Measurements from ENCODE around the gene KLF16.

The KLF16 gene

DNA sequence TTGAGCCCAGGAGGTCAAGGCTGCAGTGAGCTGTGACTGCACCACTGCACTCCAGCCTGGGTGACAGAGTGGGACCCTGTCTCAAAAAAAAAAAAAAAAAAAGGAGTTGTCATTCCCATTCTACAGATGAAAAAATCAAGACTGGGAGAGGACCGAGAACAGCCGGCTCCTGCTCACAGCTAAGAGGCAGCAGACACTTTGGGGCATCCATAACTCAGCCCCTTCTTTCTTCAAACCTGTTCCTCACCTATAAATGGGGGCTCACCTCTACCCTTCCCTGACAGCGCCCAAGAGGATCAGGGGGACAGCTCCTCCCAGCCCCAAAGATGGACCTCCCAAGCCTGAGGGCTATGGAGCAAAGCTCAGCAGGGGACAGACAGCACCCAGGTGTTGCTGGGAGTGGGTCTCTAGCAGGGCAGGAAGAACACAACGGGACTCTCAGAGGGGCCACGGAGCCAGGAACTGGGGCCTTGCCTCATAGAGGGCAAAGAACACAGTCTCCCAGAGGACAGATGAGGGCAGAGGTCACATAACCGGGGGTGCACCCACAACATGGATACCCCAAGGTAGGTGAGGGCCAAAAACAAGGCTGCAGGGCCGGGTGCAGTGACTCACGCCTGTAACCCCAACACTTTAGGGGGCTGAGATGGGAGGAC lies 3.4 kb upstream of the KLF16 start:
- DNase-seq = no peak

DNA sequence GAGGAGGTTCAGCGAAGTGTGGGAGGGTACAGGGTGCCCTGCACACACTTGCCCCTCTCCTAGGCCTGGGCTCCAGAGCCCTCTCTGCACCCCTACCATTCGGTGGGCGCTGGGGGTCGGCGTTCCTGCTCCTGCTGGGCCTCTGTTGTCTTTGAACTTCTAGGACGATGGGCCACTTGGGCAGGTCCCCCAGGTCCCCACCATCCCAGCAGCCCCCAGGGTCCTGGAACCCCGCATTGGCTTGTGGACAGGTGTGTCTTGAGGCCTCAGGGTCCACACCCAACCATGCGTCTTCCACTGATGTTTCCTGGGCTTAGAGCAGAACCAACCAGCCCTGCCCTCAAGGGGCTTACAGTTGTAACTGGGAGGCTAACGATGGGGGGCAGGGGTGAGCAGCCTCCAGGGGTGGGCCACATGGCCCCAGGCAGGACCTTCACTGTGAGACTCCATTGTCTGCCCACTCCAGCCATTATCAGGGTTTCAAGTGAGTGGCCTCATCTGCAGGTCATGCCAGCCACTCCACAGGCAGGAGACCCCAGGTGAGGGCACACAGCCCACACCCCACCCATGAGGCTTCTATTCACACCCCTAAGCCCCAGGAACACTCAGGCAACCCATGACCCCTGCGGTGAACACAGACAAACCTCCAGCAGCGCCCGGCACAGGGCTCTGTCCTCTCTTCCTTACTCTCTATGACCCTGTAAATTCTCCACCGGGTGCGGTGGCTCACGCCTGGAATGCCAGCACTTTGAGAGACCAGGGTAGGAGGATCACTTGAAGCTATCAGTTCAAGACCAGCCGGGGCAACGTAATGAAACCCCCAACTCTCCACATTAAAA lies 2.0 kb upstream of the KLF16 start:
- no peak for DNase-seq

GRCh38 chr19:1864480-1865171 lies 1.2 kb upstream of the KLF16 start:
- DNase-seq = peak; percentile 38

DNA sequence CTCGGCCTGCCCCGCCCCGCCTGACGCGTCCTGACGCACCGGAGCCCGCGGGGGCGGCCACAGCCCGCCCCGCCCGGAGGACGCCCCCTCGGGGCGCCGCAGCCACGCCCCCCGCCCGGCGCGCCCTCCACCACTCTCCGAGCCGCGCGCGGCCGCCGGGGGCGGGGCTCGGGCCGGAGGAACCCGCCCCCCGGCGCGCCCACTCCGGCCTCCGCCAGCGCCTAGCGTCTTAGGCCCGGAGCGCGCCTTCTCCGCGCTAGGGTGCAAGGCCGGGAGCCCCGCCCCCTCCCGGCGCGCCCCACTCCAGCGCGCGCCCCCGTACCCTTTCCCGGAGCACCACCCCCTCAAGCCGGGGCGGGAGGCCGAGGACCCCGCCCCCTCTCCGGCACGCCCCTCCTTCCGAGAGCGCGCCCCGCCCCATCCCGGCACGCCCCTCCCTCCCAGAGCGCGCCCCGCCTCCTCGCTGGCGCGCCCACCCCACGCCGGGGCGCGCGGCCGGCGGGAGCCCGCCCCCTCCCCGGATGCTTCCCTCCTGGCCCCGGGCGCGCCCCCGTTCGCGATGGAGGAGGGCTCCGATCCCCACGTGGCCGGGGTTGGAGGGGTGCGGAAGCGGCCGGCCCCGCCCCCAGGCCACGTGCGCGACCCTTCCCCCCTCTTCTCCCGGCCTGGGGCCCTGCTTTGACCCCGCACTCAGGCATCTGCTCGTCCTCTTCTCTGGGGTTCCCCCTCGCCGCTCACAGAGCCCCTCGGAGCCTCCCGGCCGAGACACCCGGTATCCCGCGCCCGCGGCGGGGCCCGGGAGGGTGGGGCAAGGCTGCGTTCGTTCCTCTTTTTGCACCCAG lies 480 bp upstream of the KLF16 start:
- DNase-seq = peak; percentile 90

GRCh38 chr19:1862424-1863327 lies 703 bp downstream of the KLF16 start:
- DNase-seq = peak; percentile 53

DNA sequence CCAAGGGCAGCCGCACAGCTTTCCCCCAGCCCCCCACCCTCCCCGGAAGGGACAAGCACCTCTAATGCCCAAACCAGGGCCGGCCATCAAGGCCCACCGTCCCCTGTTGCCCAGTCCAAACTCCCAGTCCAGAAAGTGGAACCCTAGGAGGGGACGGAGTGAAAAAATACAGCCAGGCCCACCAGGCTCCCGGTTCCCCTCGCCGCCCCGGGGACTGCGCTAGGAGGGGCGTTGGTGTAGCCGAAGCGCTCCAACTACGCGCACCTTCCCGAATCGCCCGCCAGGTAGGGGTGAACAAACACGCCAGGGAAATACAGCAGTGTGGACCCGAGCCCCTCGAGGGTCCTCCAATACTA lies 1.3 kb downstream of the KLF16 start:
- DNase-seq = no peak

DNA sequence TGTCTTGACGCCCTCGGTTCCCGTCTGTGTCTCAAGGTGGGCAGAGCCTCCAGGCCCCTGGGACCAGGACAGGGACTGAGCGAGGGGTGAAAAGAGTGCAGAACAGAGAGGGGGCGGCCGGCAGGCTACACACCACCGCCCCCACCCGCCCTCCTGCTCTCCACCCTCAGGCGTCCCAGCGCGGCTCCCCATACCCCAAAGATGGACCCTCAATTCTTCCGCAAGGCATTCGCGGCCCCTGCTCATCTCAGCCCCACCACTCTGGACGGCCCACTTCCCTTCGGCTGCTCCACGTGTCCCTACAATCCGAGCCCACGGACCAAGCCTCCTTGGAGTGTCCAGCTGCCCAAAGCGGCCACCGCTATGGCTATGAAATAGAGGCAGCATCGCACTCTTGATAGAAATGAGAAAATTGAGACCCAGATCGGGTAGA lies 1.8 kb downstream of the KLF16 start:
- no peak for DNase-seq

DNA sequence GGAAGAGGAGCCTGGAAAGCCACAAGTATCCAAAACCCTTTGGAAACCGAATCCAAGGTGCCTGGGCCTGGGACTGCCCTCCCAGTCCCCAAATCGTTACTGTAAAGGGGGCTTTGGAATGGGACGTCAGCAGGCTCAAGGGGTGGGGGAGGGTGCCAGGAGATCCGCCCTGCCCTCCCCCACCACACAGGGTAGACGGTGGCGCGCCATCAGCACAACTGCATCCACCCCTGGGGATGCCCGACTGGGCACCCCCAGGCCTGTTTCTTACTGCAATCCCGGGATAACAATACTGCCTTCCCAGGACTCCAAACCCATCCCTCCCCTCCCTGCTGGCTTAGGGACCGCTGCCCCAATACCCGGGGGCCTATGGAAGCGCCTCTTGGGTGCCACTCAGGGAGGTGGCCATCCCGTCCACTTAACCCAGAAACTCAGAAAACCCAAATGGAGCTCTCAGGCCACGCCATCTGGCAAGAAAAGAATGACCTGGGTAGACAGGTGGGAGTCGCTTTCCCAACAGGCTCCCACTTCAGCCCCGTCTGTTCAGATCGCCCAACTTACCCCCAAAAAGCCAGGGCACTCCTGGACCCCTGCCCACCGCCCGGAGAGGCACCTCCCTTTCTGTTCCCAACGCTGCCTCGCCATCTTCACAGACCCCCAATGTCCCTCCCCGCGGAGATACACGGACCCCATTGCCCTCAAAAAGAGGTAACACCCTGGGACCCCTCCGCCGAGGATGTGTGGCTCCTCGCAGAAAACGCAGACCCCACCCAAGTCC lies 2.4 kb downstream of the KLF16 start:
- no peak for DNase-seq

DNA sequence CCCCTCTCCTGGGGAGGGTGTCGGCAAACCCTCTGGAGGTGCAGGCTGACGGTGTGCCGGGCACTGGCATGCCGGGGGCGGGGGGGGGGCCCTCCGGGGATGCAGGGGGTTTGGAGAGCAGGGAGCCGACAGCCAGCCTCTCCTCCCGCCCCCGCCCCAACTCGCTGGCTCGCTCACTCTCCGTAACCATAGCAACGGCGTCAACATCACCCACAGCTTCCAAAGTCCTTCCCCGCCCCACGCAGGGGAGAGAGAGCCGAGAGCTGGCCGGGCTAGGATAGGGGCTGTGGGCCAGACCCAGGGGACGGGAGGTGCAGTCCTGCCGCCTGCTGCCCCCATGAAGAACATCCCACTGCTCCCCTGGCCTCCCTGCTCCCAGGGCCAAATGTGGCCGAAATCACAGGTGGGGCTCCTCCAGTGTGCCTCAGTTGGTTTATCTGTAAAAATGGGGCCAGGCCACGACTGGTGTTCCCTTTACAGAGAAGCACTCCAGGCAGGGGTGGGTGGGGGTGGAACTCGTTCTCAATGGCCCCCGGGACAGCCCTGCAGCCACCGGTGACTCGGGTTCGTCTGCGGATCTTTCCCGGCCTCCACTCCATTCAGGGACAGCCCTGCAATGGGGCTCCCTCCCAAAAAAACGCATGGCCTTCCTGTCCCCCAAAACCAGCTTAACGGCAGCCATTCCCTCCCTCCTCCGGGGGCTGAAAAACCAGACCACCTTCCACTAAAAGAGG lies 3.2 kb downstream of the KLF16 start:
- peak; percentile 62 for DNase-seq

GRCh38 chr19:1859331-1859781 lies 4.0 kb downstream of the KLF16 start:
- DNase-seq = no peak

- no peak for DNase-seq
These were observed 4.8 kb downstream of the KLF16 start for GRCh38 chr19:1858412-1859081.

GRCh38 chr19:1857648-1858326 lies 5.6 kb downstream of the KLF16 start:
- no peak for DNase-seq

- no peak for DNase-seq
These were observed 6.4 kb downstream of the KLF16 start for GRCh38 chr19:1856698-1857603.

DNA sequence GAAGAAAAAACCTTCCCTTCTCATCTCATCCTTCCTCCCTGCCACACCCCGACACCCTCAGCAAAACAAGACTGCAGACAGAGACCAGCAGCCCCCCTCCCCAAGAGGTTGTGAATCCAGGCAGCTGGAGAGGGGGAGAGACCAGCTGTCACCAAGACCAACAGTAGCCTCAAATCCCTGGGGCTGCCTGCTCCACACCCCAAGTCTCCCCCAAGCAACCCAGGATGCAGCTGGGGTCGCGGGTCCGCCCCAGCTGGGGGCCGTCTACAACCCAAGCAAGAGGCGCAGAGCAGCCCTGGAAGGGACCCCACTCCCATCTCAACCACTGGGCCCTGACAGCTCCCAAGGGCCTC lies 7.1 kb downstream of the KLF16 start:
- no peak for DNase-seq

- no peak for DNase-seq
These were observed 7.5 kb downstream of the KLF16 start for GRCh38 chr19:1855828-1856255.

- peak; percentile 65 for DNase-seq
These were observed 8.1 kb downstream of the KLF16 start for GRCh38 chr19:1855040-1855827.

- no peak for DNase-seq
These were observed 8.8 kb downstream of the KLF16 start for GRCh38 chr19:1854542-1855039.
